ENCODE data around the gene DOP1A.

DOP1A gene

DNA sequence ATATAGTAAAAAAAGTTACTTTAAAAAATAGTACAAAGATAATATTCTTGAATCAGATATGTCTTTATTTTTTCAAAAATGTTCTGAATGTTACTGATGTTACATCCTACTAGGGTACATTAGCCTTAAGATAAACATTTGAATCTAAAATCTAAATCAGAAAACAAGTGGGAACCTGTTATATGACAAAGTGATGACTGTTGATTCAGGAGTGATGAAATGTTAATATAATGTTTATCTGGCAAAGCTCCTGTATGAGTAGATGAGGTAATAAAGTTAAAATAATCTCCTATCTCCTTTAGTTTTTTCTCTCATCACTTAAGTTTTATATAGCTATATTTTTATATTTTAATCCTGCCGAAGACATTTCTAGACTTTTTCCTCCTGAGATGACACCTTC lies 4.2 kb downstream of the DOP1A start:
- no peak for DNase-seq (ENCODE audit: low read depth in 2 of 2)

DNA sequence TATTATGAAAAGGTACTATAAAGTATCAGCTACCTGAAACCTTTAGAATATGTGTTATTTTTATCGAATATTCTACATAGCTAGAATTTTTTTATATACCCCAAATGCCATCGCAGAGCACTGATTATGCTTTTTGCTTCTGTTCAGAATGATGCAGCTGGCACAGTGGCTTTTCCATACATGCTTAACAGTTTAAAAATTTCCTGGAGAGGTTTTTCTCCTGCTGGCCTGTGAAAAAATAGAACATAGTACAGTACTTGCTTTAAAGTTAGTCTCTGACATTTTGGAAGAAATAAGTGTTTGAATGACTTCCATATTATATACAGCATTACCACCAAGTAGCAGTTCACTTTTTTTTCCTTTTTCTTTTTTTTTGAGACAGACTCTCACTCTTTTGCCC lies 5.3 kb downstream of the DOP1A start:
- no peak for DNase-seq (ENCODE audit: low read depth in 2 of 2)

DNA sequence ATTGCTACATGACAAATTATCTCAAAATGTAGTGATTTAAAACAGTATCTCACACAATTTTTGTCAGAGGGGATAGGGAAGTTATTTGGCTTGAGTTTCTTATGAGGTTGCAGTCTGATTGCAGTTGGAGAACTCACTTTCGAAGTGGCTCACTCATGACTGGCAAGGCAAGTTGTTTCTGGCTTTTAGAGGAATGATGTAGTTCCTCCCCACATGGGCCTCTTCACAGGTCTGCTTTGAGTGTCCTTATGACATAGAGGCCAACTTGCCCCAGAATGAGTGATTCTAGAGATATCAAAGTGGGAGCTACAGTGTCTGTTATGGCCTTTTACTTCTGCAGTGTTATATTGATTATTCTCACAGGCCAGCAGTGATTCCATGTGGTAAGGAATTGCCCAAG lies 6.1 kb downstream of the DOP1A start:
- DNase-seq (ENCODE audit: low read depth in 2 of 2) = no peak

DNA sequence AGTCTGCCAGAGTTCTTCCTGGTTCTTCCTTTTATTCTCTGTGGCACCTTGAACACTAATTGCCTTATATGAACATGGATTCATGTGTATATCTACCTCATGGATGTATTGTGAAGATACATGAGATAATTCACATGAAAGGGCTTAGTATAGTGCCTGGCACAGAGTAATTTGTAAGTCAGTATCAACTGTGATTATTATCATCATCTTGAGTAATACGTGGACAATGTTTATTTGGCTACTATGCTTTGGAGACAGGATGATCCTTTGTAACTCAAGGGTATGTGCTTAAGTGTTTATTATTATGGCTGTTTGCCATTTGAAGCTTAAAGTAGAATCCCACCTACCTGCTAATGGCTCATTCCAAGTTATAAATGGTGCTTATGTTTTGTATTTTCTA lies 16.0 kb downstream of the DOP1A start:
- no peak for DNase-seq (ENCODE audit: low read depth in 2 of 2)

DNA sequence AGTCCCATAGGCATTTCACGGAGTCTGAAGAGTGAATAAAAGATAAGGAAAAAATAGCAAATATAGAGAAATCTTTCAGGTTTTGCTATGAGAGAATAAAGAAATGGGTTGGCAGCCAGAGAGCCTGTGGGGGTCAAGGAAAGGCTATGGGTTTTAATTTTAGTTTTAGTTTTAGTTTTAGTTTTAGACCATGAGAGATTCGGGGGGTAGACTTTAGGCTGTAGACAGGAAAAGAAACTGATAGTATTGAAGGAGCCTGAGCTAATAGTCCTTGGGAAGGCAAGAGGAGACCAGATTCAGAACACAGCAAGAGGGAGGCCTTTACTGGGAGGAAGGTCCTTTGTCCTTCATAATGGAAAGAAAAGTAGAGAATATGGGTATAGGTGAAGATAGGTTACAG lies 19.3 kb downstream of the DOP1A start:
- DNase-seq (ENCODE audit: low read depth in 2 of 2) = no peak

DNA sequence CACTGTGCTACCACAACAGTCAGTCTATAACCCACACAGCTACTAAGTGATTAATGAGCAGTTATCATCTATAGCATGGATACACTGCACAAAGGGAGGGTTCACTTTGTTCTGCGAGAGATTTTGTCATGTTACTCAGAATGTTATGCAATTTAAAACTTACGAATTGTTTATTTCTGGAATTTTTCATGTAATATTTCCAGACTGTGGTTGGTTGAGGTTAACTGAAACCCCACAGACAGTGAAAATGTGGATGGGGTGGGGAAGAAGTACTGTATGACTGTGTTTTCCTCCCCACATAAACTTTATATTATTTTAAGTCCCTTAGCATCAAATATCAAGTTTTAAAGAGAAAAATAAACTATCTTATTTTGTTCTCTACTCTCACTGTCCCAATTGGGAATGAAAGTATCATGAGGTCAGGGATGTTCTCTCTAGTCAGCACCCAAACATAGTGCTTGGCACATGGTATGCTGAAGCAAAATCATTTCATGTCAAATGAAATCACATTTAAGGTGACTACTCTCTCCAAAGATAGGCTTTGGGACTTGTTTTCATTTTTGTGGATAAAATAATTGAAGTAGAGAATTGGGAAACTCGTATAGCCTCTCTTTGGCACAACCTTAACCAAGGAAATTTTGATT lies 25.4 kb downstream of the DOP1A start:
- no peak for DNase-seq (ENCODE audit: low read depth in 2 of 2)

DNA sequence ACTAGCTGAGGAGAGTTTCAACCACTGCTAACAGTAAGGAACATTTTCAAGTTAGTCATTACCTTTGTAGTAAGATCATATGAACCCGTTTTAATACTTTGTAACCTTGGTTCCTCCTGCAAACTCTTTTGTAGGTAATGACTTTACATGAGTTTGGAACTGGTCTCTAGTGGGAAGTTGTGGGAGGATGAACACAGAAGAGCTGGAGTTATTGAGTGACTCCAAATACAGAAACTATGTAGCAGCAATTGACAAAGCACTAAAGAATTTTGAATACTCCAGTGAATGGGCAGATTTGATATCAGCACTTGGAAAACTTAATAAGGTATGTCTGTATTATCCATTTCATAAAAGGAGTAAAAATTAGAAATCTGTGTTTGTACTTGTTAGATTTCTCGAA lies 29.3 kb downstream of the DOP1A start:
- no peak for DNase-seq (ENCODE audit: low read depth in 2 of 2)

DNA sequence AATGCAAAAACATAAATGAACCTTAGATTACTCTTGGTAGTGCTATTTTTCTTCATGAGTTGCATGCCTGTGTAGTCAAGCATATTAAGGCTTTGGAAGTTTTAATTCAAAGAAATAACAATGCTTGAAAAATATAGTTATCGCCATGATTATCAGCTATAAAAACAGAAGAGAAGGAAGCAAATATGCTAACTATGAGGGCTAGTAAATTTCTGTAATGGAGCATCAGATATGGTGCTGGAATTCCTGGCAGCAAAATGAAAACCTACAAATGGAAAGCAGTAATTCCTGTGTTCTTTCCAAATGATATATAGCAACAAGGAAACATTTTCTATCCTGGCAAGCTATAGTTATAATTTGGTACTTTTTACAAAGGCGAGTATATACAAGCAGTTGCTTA lies 29.7 kb downstream of the DOP1A start:
- no peak for DNase-seq (ENCODE audit: low read depth in 2 of 2)

DNA sequence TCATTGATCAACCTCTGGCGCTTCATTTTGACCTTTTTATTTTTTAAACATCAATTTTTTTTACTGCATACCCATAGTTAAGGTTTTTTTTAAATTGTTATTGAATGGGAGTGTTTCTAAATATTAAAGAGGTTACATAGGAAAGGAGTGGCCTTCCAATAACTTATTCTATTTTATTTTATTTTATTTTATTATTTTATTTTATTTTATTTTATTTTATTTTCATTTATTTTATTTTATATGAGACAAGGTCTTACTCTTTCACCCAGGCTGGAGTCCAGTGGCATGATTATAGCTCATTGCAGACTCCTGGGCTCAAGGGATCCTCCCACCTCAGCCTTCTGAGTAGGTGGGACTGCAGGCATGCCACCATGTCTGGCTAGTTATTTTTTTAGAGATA lies 30.2 kb downstream of the DOP1A start:
- no peak for DNase-seq (ENCODE audit: low read depth in 2 of 2)

DNA sequence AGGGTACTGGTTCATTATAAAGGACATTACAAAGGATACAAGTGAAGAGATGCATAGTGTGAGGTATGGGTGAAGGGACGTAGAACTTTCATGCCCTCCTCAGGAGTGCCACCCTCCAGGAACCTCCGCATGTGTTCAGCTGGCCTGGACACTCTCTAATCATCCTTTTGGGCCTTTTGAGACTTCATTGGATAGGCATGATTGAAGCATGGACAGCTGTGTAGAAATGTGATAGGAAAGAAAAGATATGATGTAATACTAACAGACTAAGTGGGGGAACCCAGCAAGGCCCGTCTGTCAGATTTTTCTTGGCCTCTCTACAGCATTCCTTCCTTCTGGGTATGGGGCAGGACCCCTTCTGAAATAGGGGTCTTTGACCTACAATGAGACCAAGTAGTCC lies 31.1 kb downstream of the DOP1A start:
- DNase-seq (ENCODE audit: low read depth in 2 of 2) = no peak

DNA sequence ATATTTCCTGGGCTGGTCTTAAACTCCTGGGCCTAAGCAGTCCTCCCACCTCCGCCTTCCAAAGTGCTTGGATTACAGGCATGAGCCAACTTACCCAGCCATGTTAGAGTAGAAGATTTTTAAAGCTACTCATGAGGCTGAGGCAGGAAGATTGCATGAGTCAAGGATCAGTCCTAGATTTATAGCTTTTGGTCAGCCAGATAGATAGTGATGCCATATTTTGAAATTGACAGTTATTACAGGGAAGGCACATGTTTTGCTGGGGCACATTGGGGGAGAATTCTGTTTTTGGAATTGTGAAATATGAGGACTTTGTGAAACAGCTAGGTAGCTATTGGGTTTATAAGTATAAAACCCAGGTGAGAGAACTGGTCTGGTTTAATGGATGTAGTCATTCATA lies 40.9 kb downstream of the DOP1A start:
- DNase-seq (ENCODE audit: low read depth in 2 of 2) = no peak

DNA sequence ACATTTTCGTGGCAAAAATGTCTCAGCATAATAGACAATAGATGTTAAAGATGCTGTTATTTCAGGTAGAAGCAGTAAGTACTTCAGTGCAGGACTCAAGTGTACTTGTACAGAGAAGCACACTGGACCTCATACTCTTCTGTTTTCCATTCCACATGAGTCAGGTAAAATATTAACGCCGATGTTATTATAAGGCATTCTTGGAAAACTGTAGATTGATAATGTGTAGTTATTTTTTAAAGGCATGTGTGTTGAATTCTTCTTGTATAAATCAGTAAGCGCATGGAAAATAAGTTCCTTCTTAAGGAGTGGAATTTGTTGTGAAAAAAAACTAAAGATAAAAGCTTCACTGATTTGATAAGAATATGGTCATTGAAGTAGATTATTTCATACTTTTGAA lies 45.8 kb downstream of the DOP1A start:
- DNase-seq (ENCODE audit: low read depth in 2 of 2) = no peak

DNA sequence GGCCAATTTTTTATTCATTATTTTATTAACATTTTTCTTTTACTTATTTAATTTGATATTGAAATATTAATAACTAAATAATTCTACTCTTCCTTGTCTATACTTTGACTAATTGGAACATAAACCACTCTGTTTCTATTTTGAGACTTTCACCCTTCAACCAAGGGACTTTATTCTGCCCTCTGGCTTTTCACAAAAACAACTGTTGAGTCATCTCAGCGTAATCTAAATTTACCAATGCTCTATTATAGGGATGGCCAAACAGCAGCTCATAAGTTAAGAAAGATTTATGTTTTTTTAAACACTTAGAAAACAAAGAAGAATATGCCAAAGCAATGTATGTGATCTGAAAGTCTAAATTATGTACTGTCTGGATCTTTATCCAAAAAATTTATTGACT lies 46.7 kb downstream of the DOP1A start:
- DNase-seq (ENCODE audit: low read depth in 2 of 2) = no peak

DNA sequence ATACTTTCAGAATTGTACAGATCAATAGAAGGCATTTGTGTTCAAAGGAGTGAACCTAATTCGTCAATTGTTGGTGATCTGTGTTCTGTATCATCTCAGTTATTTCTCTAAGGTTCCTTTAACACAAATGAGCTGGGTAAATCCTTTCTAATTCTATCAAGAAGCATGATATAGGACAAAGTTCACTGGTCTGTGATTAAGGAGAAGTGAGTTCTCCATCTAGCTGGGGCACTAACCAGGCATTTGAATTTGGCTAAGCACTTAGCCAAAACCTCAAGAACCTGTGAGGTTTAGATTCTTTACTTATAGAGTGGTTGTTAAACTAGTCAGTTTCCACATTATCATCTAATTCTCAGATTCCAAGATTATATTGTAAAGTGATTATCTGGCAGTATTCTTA lies 50.3 kb downstream of the DOP1A start:
- no peak for DNase-seq (ENCODE audit: low read depth in 2 of 2)

DNA sequence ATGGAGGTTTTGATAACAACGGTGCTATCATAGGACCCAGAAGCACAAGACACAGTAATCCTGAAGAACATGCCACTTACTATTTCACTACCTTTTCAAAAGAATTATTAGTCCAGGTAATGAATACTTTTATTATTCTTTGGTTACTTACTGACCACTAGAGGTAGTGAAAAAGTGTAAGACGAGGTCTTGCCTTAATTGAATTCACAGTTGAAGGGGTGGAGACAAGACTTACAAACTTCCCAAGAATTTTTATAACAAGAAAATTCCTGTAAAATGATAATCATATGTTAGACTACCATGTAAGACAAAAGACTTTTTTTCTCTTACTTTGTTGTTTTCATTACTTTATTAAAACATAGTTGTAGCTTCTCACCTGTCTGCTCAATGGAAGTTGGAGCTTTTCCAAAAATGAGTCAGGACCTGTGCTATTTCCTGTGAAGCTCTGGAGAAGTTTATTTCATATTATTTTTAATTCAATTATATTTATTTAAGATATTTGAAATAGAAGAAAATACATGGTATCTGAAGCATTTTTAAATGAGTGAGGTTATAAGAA lies 52.4 kb downstream of the DOP1A start:
- no peak for DNase-seq (ENCODE audit: low read depth in 2 of 2)

DNA sequence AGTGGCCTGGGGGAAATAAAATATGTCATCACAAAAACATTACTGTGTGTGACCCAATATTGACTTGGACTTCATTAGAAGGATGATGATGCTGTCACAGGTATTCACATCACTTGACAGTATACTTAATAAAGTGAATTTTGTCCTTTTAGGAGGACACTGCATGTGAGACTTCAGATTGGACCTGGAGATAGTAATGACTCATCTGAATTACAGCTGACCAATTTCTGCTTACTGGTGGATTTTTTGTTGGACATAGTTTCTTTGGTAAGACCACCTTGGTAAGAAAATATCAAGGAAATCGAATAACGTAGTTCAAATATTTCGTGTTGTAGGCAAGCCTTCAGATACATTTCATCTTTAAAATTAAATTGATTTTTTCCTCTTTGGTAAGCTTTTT lies 57.1 kb downstream of the DOP1A start:
- DNase-seq (ENCODE audit: low read depth in 2 of 2) = no peak

DNA sequence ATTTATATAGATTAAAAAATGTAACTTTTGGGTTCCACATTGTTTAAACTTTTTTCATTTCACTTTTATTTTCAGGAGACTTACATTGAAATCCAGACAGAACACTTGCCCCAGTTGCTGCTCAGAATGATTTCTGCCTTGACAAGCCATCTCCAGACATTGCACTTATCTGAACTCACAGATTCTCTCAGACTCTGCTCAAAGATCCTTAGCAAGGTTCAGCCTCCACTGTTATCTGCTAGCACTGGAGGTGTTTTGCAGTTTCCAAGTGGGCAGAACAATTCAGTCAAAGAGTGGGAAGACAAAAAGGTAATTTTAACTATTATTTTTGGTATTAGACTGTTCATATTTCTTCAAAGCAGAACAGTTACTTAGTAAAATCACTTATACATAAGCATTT lies 58.0 kb downstream of the DOP1A start:
- no peak for DNase-seq (ENCODE audit: low read depth in 2 of 2)

DNA sequence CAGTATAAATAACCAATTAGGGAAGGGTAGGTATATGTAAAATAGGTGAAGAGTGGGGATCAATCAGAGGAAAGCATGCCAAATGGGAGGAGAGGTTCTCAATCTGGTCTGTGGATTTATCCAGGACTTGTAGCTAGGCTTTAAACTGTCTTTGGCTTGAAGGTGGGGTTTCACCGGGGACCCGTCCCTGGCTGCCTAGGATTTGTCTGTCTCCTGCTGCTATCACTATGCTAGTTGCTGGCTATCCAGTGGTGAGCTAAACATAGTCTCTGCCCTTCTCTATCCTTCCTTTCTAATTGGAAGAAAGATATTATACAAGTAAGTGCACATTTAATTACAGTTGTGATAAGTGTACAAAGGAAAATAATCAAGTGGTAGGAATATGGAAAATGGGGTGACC lies 58.8 kb downstream of the DOP1A start:
- DNase-seq (ENCODE audit: low read depth in 2 of 2) = no peak

DNA sequence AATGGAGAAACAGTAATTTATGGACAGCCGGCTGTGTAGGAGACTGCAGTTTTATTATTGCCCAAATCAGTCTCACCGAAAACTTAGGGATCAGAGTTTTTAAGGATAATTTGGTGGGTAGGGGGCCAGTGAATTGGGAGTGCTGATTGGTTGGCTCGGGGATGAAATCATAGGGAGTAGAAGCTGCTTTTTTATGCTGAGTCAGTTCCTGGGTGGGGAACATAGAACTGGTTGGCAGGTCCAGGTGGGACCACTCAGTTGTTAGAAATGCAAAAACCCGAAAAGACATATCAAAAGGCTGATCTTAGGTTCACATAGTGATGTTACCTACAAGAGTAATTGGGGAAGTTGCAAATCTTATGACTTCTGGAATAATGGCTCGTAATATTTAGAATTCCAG lies 59.3 kb downstream of the DOP1A start:
- no peak for DNase-seq (ENCODE audit: low read depth in 2 of 2)

DNA sequence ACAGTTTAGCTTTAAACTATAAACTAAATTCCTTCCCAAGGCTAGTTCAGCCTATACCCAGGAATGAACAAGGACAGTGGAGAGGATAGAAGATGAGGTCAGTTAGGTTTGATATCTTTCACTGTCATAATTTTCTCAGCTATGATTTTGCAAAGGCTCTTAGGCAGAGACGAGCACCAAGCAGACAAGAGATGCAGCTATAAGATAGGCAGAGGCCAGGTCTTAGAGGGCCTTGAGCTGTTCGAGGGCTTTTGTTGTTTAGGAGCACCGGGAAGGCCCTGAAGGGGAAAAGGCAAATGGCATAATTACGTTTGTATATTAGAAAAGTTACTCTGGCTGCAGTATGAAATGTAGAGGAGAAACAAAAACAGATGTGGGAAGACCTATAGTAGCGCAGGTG lies 59.8 kb downstream of the DOP1A start:
- no peak for DNase-seq (ENCODE audit: low read depth in 2 of 2)

DNA sequence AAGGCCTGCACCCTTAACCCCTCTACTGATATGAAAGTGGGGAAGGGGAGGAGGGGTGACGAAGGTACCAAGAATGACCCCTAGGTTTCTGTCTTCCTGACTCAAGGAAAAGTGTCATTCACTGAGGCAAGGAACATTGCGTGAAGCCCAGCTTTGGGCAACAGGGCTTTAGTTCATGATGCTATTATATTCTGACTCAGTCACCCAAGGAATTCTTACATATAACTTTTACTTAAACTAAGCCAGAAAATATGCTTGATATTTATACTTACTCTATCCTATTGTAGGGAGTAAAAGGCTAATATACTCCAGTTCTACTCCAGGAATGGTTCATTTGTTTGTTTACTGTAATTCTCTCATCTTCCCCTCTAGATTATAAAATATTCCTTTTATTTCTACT lies 60.5 kb downstream of the DOP1A start:
- no peak for DNase-seq (ENCODE audit: low read depth in 2 of 2)

DNA sequence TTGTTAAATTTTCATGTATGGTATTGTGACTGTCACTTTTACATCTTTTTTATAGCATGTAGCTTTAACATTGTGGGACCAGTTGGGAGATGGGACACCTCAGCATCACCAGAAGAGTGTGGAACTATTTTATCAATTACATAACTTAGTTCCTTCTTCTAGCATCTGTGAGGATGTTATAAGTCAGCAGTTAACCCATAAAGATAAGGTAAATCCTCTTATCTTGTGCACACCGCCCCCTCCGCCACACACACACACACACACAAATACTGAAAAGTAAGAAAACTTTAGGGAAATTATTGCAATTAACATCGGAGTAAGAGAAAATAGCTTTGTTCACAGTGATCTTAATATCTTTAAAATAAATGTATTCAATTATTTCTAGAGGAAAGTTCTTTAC lies 64.7 kb downstream of the DOP1A start:
- DNase-seq (ENCODE audit: low read depth in 2 of 2) = no peak

DNA sequence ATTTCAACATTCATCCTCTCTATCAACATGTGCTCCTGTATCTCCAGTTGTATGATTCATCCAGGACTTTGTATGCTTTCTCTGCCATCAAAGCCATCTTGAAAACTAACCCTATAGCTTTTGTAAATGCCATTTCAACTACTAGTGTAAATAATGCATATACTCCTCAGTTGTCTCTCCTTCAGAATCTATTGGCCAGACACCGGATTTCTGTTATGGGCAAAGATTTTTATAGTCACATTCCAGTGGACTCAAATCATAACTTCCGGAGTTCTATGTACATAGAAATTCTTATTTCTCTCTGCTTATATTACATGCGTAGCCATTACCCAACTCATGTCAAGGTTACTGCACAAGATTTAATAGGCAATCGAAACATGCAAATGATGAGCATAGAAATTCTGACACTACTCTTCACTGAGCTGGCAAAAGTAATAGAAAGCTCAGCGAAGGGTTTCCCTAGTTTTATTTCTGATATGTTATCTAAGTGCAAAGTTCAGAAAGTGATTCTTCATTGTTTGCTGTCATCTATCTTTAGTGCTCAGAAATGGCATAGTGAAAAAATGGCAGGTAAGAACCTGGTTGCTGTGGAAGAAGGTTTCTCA lies 70.7 kb downstream of the DOP1A start:
- DNase-seq (ENCODE audit: low read depth in 2 of 2) = no peak

DNA sequence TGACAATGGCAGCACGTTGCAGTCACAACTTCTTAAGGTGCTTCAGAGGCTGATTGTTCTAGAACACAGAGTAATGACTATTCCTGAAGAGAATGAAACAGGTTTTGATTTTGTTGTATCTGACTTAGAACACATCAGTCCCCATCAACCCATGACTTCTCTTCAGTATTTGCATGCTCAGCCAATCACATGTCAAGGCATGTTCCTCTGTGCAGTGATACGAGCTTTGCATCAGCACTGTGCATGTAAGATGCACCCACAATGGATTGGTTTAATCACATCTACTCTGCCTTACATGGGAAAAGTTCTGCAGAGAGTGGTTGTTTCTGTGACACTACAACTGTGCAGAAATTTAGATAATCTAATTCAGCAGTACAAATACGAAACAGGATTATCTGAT lies 71.3 kb downstream of the DOP1A start:
- no peak for DNase-seq (ENCODE audit: low read depth in 2 of 2)
